GM23338 (cell line): ENCODE data around the gene PAGR1. TPM values are rescaled to one million over a fixed set of nuclear protein-coding genes. Genes with fewer than 3 reads are reported as not detected.

Experiments
- ATAC-seq: fragments of 200-7000 bp; cut with Tn5 transposase; 3 replicates; pipeline ENCODE4 v1.9.1; 2020
- DNase-seq: peaks from one replicate; pipeline ENCODE4 v3.0.0-alpha.2; 2015; ENCODE audit warnings: low spot score
- H2AFZ ChIP-seq: fragments of 200-600 bp; sonication (generic); 2 replicates; pipeline ENCODE4 v1.8.0; 2016; ENCODE audit warnings: antibody characterized with exemption, mild to moderate bottlenecking, moderate library complexity
- H3F3A ChIP-seq: fragments of 200-600 bp; sonication (generic); replicated peaks from 2 replicates; pipeline ENCODE4 v1.8.0; 2017; ENCODE audit warnings: antibody characterized with exemption, mixed run types, low read depth
- H3K27ac ChIP-seq: fragments of 200-600 bp; sonication (generic); 2 replicates; pipeline ENCODE4 v1.6.1; 2016; ENCODE audit warnings: low read depth
- H3K27me3 ChIP-seq: fragments of 200-600 bp; sonication (generic); 2 replicates; pipeline ENCODE4 v1.8.0; 2016; ENCODE audit warnings: mild to moderate bottlenecking, mixed run types, moderate library complexity; ENCODE audit not compliant: insufficient read depth
- H3K36me3 ChIP-seq: fragments of 200-600 bp; sonication (generic); 2 replicates; pipeline ENCODE4 v1.8.0; 2016; ENCODE audit warnings: mild to moderate bottlenecking; ENCODE audit not compliant: insufficient read depth
- H3K4me1 ChIP-seq: fragments of 200-600 bp; sonication (generic); 2 replicates; pipeline ENCODE4 v1.8.0; 2016; ENCODE audit warnings: mild to moderate bottlenecking, moderate library complexity; ENCODE audit not compliant: insufficient read depth
- H3K4me2 ChIP-seq: fragments of 200-600 bp; sonication (generic); 2 replicates; pipeline ENCODE4 v1.7.1; 2017; ENCODE audit warnings: mixed run types
- H3K4me3 ChIP-seq: fragments of 200-600 bp; sonication (generic); 2 replicates; pipeline ENCODE4 v1.6.1; 2016; ENCODE audit warnings: mixed run types
- H3K79me2 ChIP-seq: fragments of 200-600 bp; sonication (generic); replicated peaks from 2 replicates; pipeline ENCODE4 v1.8.0; 2017; ENCODE audit warnings: mild to moderate bottlenecking; ENCODE audit not compliant: insufficient read depth
- H3K9me2 ChIP-seq: fragments of 200-600 bp; sonication (generic); 2 replicates; pipeline ENCODE4 v1.8.0; 2017; ENCODE audit not compliant: insufficient read depth
- H4K20me1 ChIP-seq: fragments of 200-600 bp; sonication (generic); replicated peaks from 2 replicates; pipeline ENCODE4 v1.8.0; 2017; ENCODE audit warnings: mild to moderate bottlenecking; ENCODE audit not compliant: insufficient read depth
- H3K27ac Mint-ChIP-seq: 2 replicates; pipeline ENCODE4 v1.8.0; 2020; ENCODE audit warnings: inconsistent platforms, mild to moderate bottlenecking, moderate library complexity, mixed read lengths
- H3K27me3 Mint-ChIP-seq: 3 replicates; pipeline ENCODE4 v1.8.0; 2022; ENCODE audit warnings: low read depth, mild to moderate bottlenecking, moderate library complexity, mixed read lengths, inconsistent platforms; ENCODE audit not compliant: insufficient read depth, poor library complexity
- H3K36me3 Mint-ChIP-seq: 3 replicates; pipeline ENCODE4 v1.8.0; 2021; ENCODE audit warnings: low read depth, mild to moderate bottlenecking, inconsistent platforms, moderate library complexity, mixed read lengths
- H3K4me1 Mint-ChIP-seq: 3 replicates; pipeline ENCODE4 v1.8.0; 2020; ENCODE audit warnings: mild to moderate bottlenecking, inconsistent platforms, mixed read lengths
- H3K4me3 Mint-ChIP-seq: 3 replicates; pipeline ENCODE4 v1.8.0; 2021; ENCODE audit warnings: moderate library complexity, mild to moderate bottlenecking, inconsistent platforms, mixed read lengths
- H3K9me3 Mint-ChIP-seq: 3 replicates; pipeline ENCODE4 v1.8.0; 2020; ENCODE audit warnings: moderate library complexity, mild to moderate bottlenecking, inconsistent platforms, mixed read lengths
- CREB1 ChIP-seq: fragments of 250-450 bp; sonication (Bioruptor Pico); IDR thresholded peaks from 2 replicates; pipeline ENCODE4 v1.5.0; 2020; ENCODE audit warnings: low read depth, mild to moderate bottlenecking, moderate library complexity
- EZH2 ChIP-seq: fragments of 200-600 bp; sonication (generic); IDR thresholded peaks from one replicate; pipeline ENCODE4 v1.8.0; 2017; ENCODE audit warnings: antibody characterized with exemption, mild to moderate bottlenecking, low read depth; ENCODE audit not compliant: unreplicated experiment
- EZH2phosphoT487 ChIP-seq: fragments of 200-600 bp; sonication (generic); IDR thresholded peaks from one replicate; pipeline ENCODE4 v1.8.1; 2018; ENCODE audit warnings: antibody characterized with exemption; ENCODE audit not compliant: unreplicated experiment
- NANOG ChIP-seq: IDR thresholded peaks from 2 replicates; pipeline ENCODE4 v1.6.1; 2016; ENCODE audit warnings: antibody characterized with exemption, borderline replicate concordance
- STAT1 ChIP-seq: IDR thresholded peaks from one replicate; pipeline ENCODE4 v1.6.1; 2016; ENCODE audit warnings: antibody characterized with exemption; ENCODE audit not compliant: unreplicated experiment
- ZNF114 ChIP-seq: fragments of 250-450 bp; sonication (Bioruptor Pico); IDR thresholded peaks from 2 replicates; pipeline ENCODE4 v1.5.0; 2020; ENCODE audit warnings: mild to moderate bottlenecking, moderate library complexity
- ZNF331 ChIP-seq: fragments of 250-450 bp; sonication (Bioruptor Pico); IDR thresholded peaks from 2 replicates; pipeline ENCODE4 v1.5.0; 2020; ENCODE audit warnings: low read depth, mild to moderate bottlenecking, moderate library complexity
- polyA plus RNA-seq: library from polyadenylated mRNA; unstranded; fragments of >200 nt; fragmentation: Nextera tagmentation; extraction: Ambion mirVana; gene quantifications from 2 replicates; pipeline ENCODE4 v1.2.1, GENCODE V29; 2016
- total RNA-seq: library from RNA; depleted of rRNA; stranded (reverse); fragments of >200 nt; shearing (Covaris generic); gene quantifications from 2 replicates; pipeline ENCODE4 v1.2.3, GENCODE V29; 2014
- TF ChIP-seq, protein P1 (sequence below): IDR thresholded peaks from 2 replicates; pipeline ENCODE4 v1.6.1; 2016; ENCODE audit warnings: antibody characterized with exemption
- TF ChIP-seq, protein P2 (sequence below): IDR thresholded peaks from one replicate; pipeline ENCODE4 v1.6.1; 2018; ENCODE audit warnings: antibody characterized with exemption; ENCODE audit not compliant: unreplicated experiment
- TF ChIP-seq, protein P3 (sequence below): fragments of 250-450 bp; sonication (Bioruptor Pico); IDR thresholded peaks from 2 replicates; pipeline ENCODE4 v1.5.0; 2020; ENCODE audit warnings: mild to moderate bottlenecking, moderate library complexity

The PAGR1 gene
- total and polyA plus RNA-seq, 2 experiments from 2014 or later = 67.6 to 78.7 TPM

DNA sequence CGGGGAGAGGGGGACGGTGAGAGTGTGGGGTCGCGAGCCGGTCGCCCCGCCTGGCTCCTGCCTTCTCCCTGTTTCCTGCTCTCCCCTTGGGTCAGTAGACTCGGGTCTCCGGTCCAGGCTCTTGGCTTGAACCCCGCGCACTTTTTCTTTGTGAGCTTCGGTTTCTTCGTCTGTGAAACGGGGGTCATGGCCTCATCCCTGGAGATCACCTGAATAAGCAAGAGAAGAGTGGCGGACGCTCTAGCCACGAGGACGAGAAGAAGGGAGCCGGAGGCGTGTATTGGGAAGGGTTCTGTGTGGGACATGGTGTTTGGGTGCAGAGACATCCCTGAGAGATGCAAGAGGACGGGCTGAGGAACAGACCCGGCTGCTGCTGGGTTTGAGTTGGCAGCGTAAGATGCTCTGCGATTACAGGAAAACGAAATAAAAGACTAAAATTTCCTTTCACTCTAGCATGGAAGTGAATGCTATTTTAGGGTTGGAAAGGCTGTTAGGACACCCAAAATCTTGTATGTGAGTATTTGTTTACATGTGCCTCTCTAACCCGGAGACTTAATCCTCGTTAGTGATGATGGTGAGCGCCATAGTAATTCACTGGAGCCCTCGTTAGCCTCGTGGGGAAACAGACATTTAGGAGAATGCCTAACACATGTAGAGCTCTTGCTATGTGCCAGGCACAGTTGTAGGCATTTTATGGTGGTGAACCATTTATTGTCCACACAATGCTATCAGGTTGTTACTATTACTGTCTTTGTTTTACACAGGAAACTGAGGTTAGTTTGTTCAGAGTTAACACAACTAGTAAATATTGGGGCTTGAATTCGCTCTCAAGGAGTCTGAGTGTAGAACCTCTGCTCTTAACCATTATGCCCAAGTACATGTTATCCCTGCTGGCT is 24.8 kb upstream of the PAGR1 start:
- Histone ChIP-seq H3K36me3 (no peaks in the 10 kb centered on the region), H4K20me1 (peaks cover 44% of the 10 kb centered on the region), H2AFZ (peak overlapping the region; percentile 88), H3K4me3 (peak overlapping the region; percentile 95), H3K79me2 (peaks cover 56% of the 10 kb centered on the region), H3K27me3 (no peaks in the 10 kb centered on the region), H3K27ac (peak overlapping the region; percentile 84; the same call in 1 of the 2 replicates), H3K9me2 (no peaks in the 10 kb centered on the region), H3K4me2 (peak overlapping the region; percentile 98), H3K4me1 (peaks cover 7% of the 10 kb centered on the region; the same call in 1 of the 2 replicates), H3F3A (peaks cover 20% of the 10 kb centered on the region; the same call in 1 of the 2 replicates)
- TF ChIP-seq EZH2phosphoT487 (no peak), EZH2 (no peak), ZNF331 (no peak), CREB1 (no peak), STAT1 (no peak), NANOG (no peak), ZNF114 (CRISPR knock-in tag) (no peak)
- TF ChIP-seq, protein P1, sequence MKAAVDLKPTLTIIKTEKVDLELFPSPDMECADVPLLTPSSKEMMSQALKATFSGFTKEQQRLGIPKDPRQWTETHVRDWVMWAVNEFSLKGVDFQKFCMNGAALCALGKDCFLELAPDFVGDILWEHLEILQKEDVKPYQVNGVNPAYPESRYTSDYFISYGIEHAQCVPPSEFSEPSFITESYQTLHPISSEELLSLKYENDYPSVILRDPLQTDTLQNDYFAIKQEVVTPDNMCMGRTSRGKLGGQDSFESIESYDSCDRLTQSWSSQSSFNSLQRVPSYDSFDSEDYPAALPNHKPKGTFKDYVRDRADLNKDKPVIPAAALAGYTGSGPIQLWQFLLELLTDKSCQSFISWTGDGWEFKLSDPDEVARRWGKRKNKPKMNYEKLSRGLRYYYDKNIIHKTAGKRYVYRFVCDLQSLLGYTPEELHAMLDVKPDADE = no peak
- TF ChIP-seq, protein P2, sequence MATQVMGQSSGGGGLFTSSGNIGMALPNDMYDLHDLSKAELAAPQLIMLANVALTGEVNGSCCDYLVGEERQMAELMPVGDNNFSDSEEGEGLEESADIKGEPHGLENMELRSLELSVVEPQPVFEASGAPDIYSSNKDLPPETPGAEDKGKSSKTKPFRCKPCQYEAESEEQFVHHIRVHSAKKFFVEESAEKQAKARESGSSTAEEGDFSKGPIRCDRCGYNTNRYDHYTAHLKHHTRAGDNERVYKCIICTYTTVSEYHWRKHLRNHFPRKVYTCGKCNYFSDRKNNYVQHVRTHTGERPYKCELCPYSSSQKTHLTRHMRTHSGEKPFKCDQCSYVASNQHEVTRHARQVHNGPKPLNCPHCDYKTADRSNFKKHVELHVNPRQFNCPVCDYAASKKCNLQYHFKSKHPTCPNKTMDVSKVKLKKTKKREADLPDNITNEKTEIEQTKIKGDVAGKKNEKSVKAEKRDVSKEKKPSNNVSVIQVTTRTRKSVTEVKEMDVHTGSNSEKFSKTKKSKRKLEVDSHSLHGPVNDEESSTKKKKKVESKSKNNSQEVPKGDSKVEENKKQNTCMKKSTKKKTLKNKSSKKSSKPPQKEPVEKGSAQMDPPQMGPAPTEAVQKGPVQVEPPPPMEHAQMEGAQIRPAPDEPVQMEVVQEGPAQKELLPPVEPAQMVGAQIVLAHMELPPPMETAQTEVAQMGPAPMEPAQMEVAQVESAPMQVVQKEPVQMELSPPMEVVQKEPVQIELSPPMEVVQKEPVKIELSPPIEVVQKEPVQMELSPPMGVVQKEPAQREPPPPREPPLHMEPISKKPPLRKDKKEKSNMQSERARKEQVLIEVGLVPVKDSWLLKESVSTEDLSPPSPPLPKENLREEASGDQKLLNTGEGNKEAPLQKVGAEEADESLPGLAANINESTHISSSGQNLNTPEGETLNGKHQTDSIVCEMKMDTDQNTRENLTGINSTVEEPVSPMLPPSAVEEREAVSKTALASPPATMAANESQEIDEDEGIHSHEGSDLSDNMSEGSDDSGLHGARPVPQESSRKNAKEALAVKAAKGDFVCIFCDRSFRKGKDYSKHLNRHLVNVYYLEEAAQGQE = no peak
- TF ChIP-seq, protein P3, sequence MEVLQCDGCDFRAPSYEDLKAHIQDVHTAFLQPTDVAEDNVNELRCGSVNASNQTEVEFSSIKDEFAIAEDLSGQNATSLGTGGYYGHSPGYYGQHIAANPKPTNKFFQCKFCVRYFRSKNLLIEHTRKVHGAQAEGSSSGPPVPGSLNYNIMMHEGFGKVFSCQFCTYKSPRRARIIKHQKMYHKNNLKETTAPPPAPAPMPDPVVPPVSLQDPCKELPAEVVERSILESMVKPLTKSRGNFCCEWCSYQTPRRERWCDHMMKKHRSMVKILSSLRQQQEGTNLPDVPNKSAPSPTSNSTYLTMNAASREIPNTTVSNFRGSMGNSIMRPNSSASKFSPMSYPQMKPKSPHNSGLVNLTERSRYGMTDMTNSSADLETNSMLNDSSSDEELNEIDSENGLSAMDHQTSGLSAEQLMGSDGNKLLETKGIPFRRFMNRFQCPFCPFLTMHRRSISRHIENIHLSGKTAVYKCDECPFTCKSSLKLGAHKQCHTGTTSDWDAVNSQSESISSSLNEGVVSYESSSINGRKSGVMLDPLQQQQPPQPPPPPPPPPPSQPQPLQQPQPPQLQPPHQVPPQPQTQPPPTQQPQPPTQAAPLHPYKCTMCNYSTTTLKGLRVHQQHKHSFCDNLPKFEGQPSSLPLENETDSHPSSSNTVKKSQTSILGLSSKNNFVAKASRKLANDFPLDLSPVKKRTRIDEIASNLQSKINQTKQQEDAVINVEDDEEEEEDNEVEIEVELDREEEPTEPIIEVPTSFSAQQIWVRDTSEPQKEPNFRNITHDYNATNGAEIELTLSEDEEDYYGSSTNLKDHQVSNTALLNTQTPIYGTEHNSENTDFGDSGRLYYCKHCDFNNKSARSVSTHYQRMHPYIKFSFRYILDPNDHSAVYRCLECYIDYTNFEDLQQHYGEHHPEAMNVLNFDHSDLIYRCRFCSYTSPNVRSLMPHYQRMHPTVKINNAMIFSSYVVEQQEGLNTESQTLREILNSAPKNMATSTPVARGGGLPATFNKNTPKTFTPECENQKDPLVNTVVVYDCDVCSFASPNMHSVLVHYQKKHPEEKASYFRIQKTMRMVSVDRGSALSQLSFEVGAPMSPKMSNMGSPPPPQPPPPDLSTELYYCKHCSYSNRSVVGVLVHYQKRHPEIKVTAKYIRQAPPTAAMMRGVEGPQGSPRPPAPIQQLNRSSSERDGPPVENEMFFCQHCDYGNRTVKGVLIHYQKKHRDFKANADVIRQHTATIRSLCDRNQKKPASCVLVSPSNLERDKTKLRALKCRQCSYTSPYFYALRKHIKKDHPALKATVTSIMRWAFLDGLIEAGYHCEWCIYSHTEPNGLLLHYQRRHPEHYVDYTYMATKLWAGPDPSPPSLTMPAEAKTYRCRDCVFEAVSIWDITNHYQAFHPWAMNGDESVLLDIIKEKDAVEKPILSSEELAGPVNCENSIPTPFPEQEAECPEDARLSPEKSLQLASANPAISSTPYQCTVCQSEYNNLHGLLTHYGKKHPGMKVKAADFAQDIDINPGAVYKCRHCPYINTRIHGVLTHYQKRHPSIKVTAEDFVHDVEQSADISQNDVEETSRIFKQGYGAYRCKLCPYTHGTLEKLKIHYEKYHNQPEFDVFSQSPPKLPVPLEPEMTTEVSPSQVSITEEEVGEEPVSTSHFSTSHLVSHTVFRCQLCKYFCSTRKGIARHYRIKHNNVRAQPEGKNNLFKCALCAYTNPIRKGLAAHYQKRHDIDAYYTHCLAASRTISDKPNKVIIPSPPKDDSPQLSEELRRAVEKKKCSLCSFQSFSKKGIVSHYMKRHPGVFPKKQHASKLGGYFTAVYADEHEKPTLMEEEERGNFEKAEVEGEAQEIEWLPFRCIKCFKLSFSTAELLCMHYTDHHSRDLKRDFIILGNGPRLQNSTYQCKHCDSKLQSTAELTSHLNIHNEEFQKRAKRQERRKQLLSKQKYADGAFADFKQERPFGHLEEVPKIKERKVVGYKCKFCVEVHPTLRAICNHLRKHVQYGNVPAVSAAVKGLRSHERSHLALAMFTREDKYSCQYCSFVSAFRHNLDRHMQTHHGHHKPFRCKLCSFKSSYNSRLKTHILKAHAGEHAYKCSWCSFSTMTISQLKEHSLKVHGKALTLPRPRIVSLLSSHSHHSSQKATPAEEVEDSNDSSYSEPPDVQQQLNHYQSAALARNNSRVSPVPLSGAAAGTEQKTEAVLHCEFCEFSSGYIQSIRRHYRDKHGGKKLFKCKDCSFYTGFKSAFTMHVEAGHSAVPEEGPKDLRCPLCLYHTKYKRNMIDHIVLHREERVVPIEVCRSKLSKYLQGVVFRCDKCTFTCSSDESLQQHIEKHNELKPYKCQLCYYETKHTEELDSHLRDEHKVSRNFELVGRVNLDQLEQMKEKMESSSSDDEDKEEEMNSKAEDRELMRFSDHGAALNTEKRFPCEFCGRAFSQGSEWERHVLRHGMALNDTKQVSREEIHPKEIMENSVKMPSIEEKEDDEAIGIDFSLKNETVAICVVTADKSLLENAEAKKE (CRISPR knock-in tag) = no peak
- ATAC-seq (peak; percentile 48), DNase-seq (no peak)
- peaks cover 15% of the 10 kb centered on the region for H3K27me3 Mint-ChIP-seq
- H3K9me3 Mint-ChIP-seq = no peaks in the 10 kb centered on the region
- H3K4me1 Mint-ChIP-seq = peaks cover 14% of the 10 kb centered on the region
- H3K27ac Mint-ChIP-seq = peak overlapping the region; percentile 98
- H3K36me3 Mint-ChIP-seq = peaks cover 24% of the 10 kb centered on the region
- peak overlapping the region; percentile 99 for H3K4me3 Mint-ChIP-seq
